ENCODE results near the gene PBOV1.

Gene PBOV1

DNA sequence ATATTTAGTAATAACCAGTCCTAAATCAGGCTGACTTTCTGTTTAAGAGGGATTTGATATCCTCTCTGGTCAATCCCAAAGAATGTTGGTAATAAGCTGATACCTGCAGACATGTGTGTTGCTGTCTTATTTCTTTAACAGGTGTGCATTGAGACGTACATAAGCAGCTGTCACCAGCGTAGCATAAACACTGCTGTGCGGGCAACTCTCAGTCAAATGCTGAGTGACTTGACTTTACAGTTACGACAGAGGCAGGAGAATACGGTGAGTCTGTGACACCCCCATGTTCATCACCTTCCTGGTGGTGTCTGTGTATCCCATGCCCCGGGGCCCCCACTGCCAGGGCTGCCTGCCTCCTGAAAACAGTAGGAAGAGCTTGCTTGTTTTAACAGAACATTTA is 20.1 kb upstream of the PBOV1 start:
- TF ChIP-seq EGR1 (IDR thresholded peaks at IDR 0.05) (no peak), TEAD4 (IDR thresholded peaks at IDR 0.05) (no peak), YY1 (IDR thresholded peaks at IDR 0.05; ENCODE audit: low read depth) (no peak), EP300 (IDR thresholded peaks at IDR 0.05; ENCODE audit: borderline replicate concordance) (no peak), FOXM1 (IDR thresholded peaks at IDR 0.05; ENCODE audit: borderline replicate concordance, low read depth) (no peak), CEBPB (IDR thresholded peaks at IDR 0.05) (no peak)

- TF ChIP-seq YY1 (IDR thresholded peaks at IDR 0.05; ENCODE audit: low read depth) (no peak), RAD21 (IDR thresholded peaks at IDR 0.05; ENCODE audit: low read depth) (no peak), FOXM1 (IDR thresholded peaks at IDR 0.05; ENCODE audit: borderline replicate concordance, low read depth) (no peak), ZBTB7A (IDR thresholded peaks at IDR 0.05; ENCODE audit: low read depth) (no peak), EP300 (IDR thresholded peaks at IDR 0.05; ENCODE audit: borderline replicate concordance) (no peak), CEBPB (IDR thresholded peaks at IDR 0.05) (no peak), CREB1 (IDR thresholded peaks at IDR 0.05; ENCODE audit: low read depth) (no peak), TEAD4 (IDR thresholded peaks at IDR 0.05) (no peak), TAF1 (IDR thresholded peaks at IDR 0.05; ENCODE audit: low read depth) (no peak), NFIC (IDR thresholded peaks at IDR 0.05) (no peak), EGR1 (IDR thresholded peaks at IDR 0.05) (no peak), TCF12 (IDR thresholded peaks at IDR 0.05; ENCODE audit: low read depth) (no peak)
- TF ChIP-seq, protein P1, sequence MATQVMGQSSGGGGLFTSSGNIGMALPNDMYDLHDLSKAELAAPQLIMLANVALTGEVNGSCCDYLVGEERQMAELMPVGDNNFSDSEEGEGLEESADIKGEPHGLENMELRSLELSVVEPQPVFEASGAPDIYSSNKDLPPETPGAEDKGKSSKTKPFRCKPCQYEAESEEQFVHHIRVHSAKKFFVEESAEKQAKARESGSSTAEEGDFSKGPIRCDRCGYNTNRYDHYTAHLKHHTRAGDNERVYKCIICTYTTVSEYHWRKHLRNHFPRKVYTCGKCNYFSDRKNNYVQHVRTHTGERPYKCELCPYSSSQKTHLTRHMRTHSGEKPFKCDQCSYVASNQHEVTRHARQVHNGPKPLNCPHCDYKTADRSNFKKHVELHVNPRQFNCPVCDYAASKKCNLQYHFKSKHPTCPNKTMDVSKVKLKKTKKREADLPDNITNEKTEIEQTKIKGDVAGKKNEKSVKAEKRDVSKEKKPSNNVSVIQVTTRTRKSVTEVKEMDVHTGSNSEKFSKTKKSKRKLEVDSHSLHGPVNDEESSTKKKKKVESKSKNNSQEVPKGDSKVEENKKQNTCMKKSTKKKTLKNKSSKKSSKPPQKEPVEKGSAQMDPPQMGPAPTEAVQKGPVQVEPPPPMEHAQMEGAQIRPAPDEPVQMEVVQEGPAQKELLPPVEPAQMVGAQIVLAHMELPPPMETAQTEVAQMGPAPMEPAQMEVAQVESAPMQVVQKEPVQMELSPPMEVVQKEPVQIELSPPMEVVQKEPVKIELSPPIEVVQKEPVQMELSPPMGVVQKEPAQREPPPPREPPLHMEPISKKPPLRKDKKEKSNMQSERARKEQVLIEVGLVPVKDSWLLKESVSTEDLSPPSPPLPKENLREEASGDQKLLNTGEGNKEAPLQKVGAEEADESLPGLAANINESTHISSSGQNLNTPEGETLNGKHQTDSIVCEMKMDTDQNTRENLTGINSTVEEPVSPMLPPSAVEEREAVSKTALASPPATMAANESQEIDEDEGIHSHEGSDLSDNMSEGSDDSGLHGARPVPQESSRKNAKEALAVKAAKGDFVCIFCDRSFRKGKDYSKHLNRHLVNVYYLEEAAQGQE (IDR thresholded peaks at IDR 0.05; ENCODE audit: low read depth) = no peak
- TF ChIP-seq, protein P2, sequence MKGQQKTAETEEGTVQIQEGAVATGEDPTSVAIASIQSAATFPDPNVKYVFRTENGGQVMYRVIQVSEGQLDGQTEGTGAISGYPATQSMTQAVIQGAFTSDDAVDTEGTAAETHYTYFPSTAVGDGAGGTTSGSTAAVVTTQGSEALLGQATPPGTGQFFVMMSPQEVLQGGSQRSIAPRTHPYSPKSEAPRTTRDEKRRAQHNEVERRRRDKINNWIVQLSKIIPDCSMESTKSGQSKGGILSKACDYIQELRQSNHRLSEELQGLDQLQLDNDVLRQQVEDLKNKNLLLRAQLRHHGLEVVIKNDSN (IDR thresholded peaks at IDR 0.05) = no peak
- TF ChIP-seq, protein P3, sequence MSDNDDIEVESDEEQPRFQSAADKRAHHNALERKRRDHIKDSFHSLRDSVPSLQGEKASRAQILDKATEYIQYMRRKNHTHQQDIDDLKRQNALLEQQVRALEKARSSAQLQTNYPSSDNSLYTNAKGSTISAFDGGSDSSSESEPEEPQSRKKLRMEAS (IDR thresholded peaks at IDR 0.05) = no peak
Observed at GRCh38 chr6:138237463-138237862, 19.2 kb upstream of the PBOV1 start.

- TF ChIP-seq NFIC (IDR thresholded peaks at IDR 0.05) = no peak
- TF ChIP-seq CEBPB (IDR thresholded peaks at IDR 0.05) = no peak
- TF ChIP-seq, protein P3 (IDR thresholded peaks at IDR 0.05) = no peak
- no peak for TF ChIP-seq ZBTB7A (IDR thresholded peaks at IDR 0.05; ENCODE audit: low read depth)
- no peak for TF ChIP-seq YY1 (IDR thresholded peaks at IDR 0.05; ENCODE audit: low read depth)
- TF ChIP-seq, protein P1 (IDR thresholded peaks at IDR 0.05; ENCODE audit: low read depth) = no peak
- TF ChIP-seq TCF12 (IDR thresholded peaks at IDR 0.05; ENCODE audit: low read depth) = no peak
- TF ChIP-seq FOXM1 (IDR thresholded peaks at IDR 0.05; ENCODE audit: borderline replicate concordance, low read depth) = no peak
- TF ChIP-seq, protein P2 (IDR thresholded peaks at IDR 0.05) = no peak
- TF ChIP-seq RAD21 (IDR thresholded peaks at IDR 0.05; ENCODE audit: low read depth) = no peak
- no peak for TF ChIP-seq EGR1 (IDR thresholded peaks at IDR 0.05)
- no peak for TF ChIP-seq TAF1 (IDR thresholded peaks at IDR 0.05; ENCODE audit: low read depth)
Observed at GRCh38 chr6:138235693-138236092, 17.4 kb upstream of the PBOV1 start.

DNA sequence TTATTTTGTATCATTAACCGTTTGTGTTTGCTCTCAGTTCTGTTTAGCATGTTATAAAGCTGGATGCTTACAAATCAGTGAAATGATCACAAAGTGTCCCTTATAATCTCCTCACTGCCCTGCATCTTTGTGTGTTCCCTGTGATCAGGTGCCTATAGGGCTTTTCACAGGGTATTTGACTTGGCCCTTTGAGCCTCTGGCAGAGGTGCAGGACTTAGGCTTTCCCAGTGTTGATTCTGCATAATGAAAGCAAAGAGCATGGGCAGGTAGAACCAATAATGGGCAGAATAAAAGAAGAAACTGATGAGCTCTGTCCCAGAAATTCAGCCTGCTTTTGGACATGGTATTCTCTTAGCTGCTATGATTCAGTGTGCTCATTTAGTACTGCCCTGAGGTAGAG is 16.9 kb upstream of the PBOV1 start:
- TF ChIP-seq ZBTB7A (IDR thresholded peaks at IDR 0.05; ENCODE audit: low read depth) (no peak), CREB1 (IDR thresholded peaks at IDR 0.05; ENCODE audit: low read depth) (no peak), TEAD4 (IDR thresholded peaks at IDR 0.05) (no peak), TAF1 (IDR thresholded peaks at IDR 0.05; ENCODE audit: low read depth) (no peak), YY1 (IDR thresholded peaks at IDR 0.05; ENCODE audit: low read depth) (no peak), TCF12 (IDR thresholded peaks at IDR 0.05; ENCODE audit: low read depth) (no peak), EGR1 (IDR thresholded peaks at IDR 0.05) (no peak), RAD21 (IDR thresholded peaks at IDR 0.05; ENCODE audit: low read depth) (no peak), NFIC (IDR thresholded peaks at IDR 0.05) (no peak), CEBPB (IDR thresholded peaks at IDR 0.05) (no peak), FOXM1 (IDR thresholded peaks at IDR 0.05; ENCODE audit: borderline replicate concordance, low read depth) (no peak), EP300 (IDR thresholded peaks at IDR 0.05; ENCODE audit: borderline replicate concordance) (no peak)
- TF ChIP-seq, protein P1 (IDR thresholded peaks at IDR 0.05; ENCODE audit: low read depth) = no peak
- TF ChIP-seq, protein P2 (IDR thresholded peaks at IDR 0.05) = no peak
- TF ChIP-seq, protein P3 (IDR thresholded peaks at IDR 0.05) = no peak

Measured in Ishikawa (cell line).